NB4 (cell line): ENCODE results near the gene MATK.

Experiments used
- DNase-seq: peaks from one replicate; pipeline ENCODE4 v3.0.0; 2010; ENCODE audit warnings: low read depth
- H3K4me3 ChIP-seq: one replicate; pipeline ENCODE4 v1.5.1; 2011; ENCODE audit warnings: mild to moderate bottlenecking, low read depth, low read length, moderate library complexity
- CTCF ChIP-seq: IDR thresholded peaks from one replicate; pipeline ENCODE4 v1.5.1; 2012; ENCODE audit warnings: low read depth, low read length
- MAX ChIP-seq: IDR thresholded peaks from 2 replicates; pipeline ENCODE4 v1.6.1; 2011; ENCODE audit warnings: low read depth, low read length
- MYC ChIP-seq: IDR thresholded peaks from 2 replicates; pipeline ENCODE4 v1.6.1; 2011; ENCODE audit warnings: low read depth, low read length
- POLR2A ChIP-seq: IDR thresholded peaks from 2 replicates; pipeline ENCODE4 v1.6.1; 2011; ENCODE audit warnings: mild to moderate bottlenecking; ENCODE audit not compliant: insufficient read length; ENCODE audit errors: extremely low read depth

Gene MATK

GRCh38 chr19:3790209-3790734 lies 4.1 kb upstream of the MATK start:
- TF ChIP-seq POLR2A: no peak
- no peak for TF ChIP-seq MYC
- TF ChIP-seq MAX: no peak
- no peak for TF ChIP-seq CTCF
- DNase-seq: no peak
- H3K4me3 ChIP-seq: no peak overlapping the region

GRCh38 chr19:3788996-3789778 lies 3.0 kb upstream of the MATK start:
- TF ChIP-seq MYC: no peak
- TF ChIP-seq CTCF: no peak
- TF ChIP-seq MAX: no peak
- TF ChIP-seq POLR2A: no peak
- no peak for DNase-seq
- no peak overlapping the region for H3K4me3 ChIP-seq

DNA sequence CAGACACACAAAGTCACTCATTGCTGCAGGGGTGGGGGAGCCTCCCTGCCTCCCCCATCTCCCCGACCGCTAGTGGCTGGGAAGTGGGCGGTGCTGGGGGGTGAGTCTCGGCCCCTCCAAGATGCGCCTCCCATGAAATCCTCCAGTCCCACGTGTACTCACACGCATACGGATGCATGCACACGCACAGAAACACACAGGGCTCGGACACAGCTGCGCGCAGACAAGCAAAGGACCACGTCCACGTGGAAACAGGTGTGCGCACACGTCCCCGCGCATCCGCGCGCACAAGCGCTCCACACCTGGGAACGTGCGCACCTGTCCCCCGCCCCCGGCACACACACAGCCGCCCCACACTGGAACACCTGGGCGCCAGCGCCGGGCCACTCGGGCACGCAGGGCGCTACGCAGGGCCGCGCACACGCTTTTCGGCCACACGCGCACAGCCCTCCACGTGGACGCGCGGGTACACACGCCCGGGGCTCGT lies 687 bp downstream of the MATK start:
- peak overlapping the region; percentile 78 for H3K4me3 ChIP-seq
- peak; percentile 12; the same call in 1 of the 2 replicates for TF ChIP-seq MYC
- peak; percentile 19 for TF ChIP-seq POLR2A
- no peak for TF ChIP-seq CTCF
- peak; percentile 63 for TF ChIP-seq MAX
- DNase-seq: peak; percentile 70

DNA sequence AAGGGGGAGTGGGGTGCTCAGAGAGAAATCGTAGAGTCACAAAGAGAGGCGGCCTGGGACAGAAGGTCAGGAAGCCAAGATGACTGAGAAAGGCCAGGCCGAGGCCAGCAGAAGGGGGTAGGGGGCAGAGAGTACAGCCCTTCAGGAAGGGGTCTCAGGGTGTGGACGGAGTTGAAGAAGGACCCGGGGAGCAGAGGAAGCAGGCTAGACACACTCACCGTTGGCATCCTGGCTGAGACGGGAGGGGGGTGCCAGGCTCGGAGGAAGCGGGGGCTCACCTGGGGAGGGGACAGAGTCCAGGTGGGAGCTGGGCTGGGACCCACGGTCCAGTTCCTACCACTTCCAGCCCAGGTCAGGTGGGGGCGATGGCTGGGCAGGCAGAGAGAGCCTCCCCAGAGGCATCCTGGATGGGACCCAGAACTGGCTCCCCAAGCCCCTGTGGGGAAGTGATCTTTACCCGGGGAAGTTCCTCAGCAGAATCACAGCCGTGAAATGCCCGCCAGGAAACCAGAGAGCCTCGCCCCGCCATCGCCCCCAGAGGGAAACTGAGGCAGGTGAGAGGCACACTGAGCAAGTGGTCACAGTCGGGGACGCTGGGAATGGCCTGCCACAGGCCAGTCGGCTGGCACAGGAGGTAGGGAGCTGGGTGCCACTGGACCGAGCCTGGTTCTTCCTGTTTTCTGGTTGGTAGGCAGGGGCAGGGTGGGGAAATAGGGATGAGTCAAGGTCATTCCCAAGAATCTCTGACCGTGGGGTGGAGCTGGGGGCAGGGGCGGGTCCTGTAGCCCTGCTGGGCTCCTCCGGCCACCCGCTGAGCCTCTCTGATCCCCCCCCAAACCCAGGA lies 1.4 kb downstream of the MATK start:
- TF ChIP-seq MAX: no peak
- TF ChIP-seq CTCF: no peak
- TF ChIP-seq MYC: no peak
- no peak for TF ChIP-seq POLR2A
- H3K4me3 ChIP-seq: peak overlapping the region; percentile 78
- DNase-seq: no peak

- DNase-seq: peak; percentile 36
- TF ChIP-seq CTCF (peak; percentile 14), MAX (no peak)
Measured at GRCh38 chr19:3783660-3784584, 2.3 kb downstream of the MATK start.

More at GRCh38 chr19:3783660-3784584, 2.3 kb downstream of the MATK start:
- no peak overlapping the region for H3K4me3 ChIP-seq
